MM.1S (cell line): ENCODE data around the gene SRRD.

Experiments
- CTCF ChIP-seq: fragments of 300-600 bp; sonication (generic); IDR thresholded peaks from 2 replicates; pipeline ENCODE4 v1.5.1; 2016; ENCODE audit warnings: antibody characterized with exemption, low read length, mixed read lengths
- EZH2 ChIP-seq: fragments of 300-600 bp; sonication (generic); optimal IDR thresholded peaks from 2 replicates; pipeline ENCODE3; 2017; ENCODE audit warnings: low read depth, mild to moderate bottlenecking, antibody characterized with exemption, low read length, mixed read lengths
- EZH2phosphoT487 ChIP-seq: fragments of 300-600 bp; sonication (generic); IDR thresholded peaks from 2 replicates; pipeline ENCODE4 v1.6.1; 2018; ENCODE audit warnings: antibody characterized with exemption, low read length

- TF ChIP-seq CTCF (no peak), EZH2 (no peak), EZH2phosphoT487 (no peak)
These were observed 30.9 kb downstream of the SRRD start for GRCh38 chr22:26514419-26515161.
